GM18505 (cell line): ENCODE measurements around the gene CARD9.

ENCODE experiments used
- ATAC-seq: cut with Tn5 transposase; IDR thresholded peaks from one replicate; pipeline ENCODE4 v1.9.1; 2021; ENCODE audit not compliant: unreplicated experiment
- POLR2A ChIP-seq: IDR thresholded peaks from 4 replicates; pipeline ENCODE4 v1.6.1; 2011; ENCODE audit warnings: borderline replicate concordance; ENCODE audit not compliant: insufficient read depth, insufficient read length; ENCODE audit errors: extremely low read depth

CARD9 gene

DNA sequence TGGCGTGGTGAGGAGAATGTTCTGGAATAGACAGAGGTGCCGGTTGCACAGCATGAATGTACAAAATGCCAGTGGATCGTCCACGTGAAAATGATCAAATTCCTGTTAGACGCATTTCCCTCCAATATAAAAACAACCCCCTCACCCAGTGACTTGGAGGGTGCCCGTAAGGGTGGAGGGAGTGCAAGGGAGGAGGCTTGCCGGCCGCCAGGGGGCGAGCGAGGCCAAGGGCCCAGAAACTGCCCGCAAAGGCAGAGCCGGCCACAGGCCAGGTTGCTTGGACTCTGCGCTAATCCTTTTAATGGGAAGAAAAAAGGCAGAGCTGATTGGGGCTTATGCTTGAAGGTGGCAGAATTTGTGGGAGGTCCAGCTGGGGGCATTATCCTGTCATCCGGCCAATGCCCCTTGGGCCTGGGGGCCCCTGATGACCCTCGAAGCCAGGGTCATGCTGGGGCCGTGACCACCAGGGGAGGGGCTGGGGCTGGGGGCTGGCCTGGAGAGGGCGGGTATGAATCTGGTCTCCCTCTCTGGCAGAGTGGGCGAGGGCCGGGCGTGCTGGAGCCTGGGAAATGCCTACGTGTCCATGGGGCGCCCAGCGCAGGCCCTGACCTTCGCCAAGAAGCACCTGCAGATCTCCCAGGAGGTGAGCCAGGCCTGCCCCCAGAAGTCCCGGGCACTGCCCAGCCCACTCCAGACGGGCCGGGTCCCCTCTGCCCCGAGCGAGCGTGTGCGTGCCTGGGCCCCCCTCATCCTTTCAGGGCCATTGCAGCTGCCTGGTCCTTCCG, 34.1 kb downstream of the CARD9 start:
- no peak for ATAC-seq

GRCh38 chr9:136338511-136338910, 35.0 kb downstream of the CARD9 start:
- no peak for TF ChIP-seq POLR2A
- no peak for ATAC-seq

More for the DNA sequence above, 34.1 kb downstream of the CARD9 start:
- TF ChIP-seq POLR2A: no peak

GRCh38 chr9:136337416-136338395, 35.8 kb downstream of the CARD9 start:
- ATAC-seq: no peak
- no peak for TF ChIP-seq POLR2A

GRCh38 chr9:136336881-136337280, 36.6 kb downstream of the CARD9 start:
- TF ChIP-seq POLR2A: no peak
- ATAC-seq: no peak

- TF ChIP-seq POLR2A: no peak
Observed at GRCh38 chr9:136336156-136336870, 37.2 kb downstream of the CARD9 start.

DNA sequence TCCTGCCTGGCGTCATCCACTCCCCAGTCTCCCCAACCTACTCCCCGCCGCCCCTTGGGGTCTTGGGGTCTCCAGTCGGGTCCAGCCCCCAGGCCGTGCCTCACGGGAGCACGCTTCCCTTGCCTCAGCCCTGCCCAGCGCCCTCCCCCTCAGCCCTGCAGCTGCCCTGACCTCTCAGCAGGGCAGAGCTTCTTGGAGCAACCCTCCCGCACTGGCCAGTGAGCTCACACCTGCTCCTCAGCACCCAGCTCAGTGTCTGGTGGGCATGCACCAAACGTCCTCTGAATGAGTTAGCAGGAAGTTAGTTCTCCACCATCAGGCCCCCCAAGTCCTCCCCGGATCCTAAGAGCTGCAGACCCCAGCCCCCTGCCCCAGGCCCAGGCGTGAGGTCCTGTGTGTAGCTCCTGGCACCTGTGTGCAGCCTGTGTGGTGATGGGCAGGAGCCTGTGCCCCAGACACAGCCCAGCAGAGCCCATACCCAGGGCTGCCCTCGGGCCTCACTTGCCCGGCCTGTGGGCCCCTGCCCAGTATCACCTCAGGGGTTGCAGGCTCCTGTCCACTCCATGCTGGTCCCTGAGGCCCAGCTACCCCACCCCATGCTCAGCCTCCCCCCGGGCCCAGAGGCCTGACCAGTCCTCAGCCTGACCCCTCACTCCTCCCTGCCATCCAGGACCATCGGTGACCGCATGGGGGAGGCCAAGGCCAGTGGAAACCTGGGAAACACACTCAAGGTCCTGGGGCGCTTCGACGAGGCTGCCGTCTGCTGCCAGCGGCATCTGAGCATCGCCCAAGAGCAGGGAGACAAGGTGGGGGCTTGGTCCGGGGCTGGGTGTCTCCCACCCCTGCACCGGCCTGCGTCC, 37.9 kb downstream of the CARD9 start:
- ATAC-seq: no peak
- no peak for TF ChIP-seq POLR2A

More at GRCh38 chr9:136336156-136336870, 37.2 kb downstream of the CARD9 start:
- no peak for ATAC-seq

GRCh38 chr9:136334541-136334940, 38.9 kb downstream of the CARD9 start:
- ATAC-seq: no peak
- no peak for TF ChIP-seq POLR2A

DNA sequence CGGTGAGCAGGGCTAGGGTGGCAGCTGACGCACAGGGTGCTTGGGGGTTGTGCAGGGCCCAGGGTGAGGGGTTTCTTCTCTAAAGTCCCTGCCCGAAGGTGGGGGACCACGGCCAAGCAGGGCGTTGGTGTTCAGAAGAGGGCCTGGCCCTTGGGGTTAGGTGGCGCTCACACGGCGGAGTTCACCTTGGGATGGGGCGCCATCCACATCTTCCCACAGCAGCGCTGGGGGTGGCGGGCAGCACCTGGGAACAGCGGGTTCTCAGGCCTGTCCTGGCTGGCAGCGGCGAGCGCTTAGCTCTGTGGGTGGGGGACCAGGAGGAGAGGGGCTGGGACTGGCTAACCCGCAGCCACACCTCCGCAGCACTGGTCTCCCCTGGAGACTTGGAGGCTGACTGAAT, 40.0 kb downstream of the CARD9 start:
- no peak for TF ChIP-seq POLR2A
- no peak for ATAC-seq

DNA sequence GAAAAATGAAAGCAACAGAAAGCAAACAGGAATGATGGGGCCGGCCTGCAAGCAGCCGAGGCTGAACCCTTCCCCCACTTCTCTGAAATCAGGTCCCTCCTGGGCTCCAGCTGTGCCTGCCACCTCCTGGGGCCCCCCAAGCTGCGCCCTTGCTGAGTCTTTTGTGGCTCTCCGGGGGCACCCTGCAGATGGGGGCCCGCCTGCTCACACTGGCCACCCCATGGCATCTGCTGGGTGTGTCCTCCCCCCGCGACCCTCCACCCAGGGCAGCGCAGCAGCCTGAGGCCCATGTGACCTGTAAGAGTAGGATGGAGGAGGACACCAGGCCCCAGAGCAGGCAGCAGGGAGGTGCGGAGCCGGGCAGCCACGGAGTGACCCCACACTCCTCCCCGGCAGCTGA, 40.4 kb downstream of the CARD9 start:
- no peak for ATAC-seq
- TF ChIP-seq POLR2A: no peak

DNA sequence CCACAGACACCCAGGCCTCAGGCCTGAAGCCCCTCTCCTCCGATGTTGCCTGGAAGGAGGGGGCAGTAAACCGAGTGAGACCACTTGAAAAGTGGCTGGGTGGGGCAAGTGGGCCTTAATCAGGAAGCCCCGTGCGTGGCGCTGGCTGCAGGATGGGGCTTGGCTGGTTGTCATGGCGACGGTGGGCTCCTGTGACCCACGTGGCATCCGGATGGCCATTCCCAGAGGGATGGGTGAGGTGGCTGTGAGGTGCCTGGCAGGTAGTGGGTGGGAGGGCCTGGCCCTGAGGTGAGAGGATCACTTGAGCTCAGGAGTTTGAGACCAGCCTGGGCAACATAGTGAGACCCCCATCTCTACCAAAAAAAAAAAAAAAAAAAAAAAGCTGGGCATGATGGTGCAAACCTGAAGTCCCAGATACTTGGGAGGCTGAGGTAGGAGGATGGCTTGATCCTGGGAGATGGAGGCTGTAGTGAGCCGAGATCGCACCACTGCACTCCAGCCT, 40.9 kb downstream of the CARD9 start:
- no peak for TF ChIP-seq POLR2A
- ATAC-seq: no peak

- no peak for ATAC-seq
- TF ChIP-seq POLR2A: no peak
Observed at GRCh38 chr9:136331556-136332481, 41.6 kb downstream of the CARD9 start.
